ENCODE results near the gene WNT3. TPM values are rescaled to one million over a fixed set of nuclear protein-coding genes. Genes with fewer than 3 reads are reported as not detected.
A peak's percentile ranks its signal among the peaks of the same experiment; 100 is the strongest.

WNT3 gene
- polyA plus RNA-seq, 2 of the 4 experiments (the other 2 are of a cell fraction): 8.3 to 10.8 TPM

- DNase-seq (ENCODE audit: low read depth in 1 of 2, low spot score in 1 of 2): no peak
- POLR2A ChIA-PET: no interaction called here
- ATAC-seq: no peak
- H3K9me3 ChIP-seq: no peaks in the 10 kb centered on the region
- 93% methylated on average over 1 of the region's 1 CpG for WGBS (ENCODE audit: missing lambda C conversion rate)
- TF ChIP-seq ESRRA (IDR thresholded peaks at IDR 0.05; ENCODE audit: borderline replicate concordance, low read length): no peak
- H3K4me3 ChIP-seq: no peak overlapping the region
- peak; percentile 13 for FAIRE-seq
- no peak overlapping the region for H3K27ac ChIP-seq
- H3K4me2 ChIP-seq: no peak overlapping the region
- H3K4me1 ChIP-seq: peaks cover 16% of the 10 kb centered on the region; the same call in 2 of the 3 replicates
- CTCF ChIA-PET: no interaction called here
These were observed 84.5 kb downstream of the WNT3 start for GRCh38 chr17:46733837-46734475.

- ChIA-PET POLR2A (no interaction called here), CTCF (no interaction called here)
- H3K4me2 ChIP-seq: no peak overlapping the region
- 0 out of 6 replicates have a peak overlapping the region, but pooled peaks of 1 of the 2 experiments have one; percentile 4 for H3K27ac ChIP-seq
- no peaks in the 10 kb centered on the region for H3K9me3 ChIP-seq
- DNase-seq (ENCODE audit: low read depth in 1 of 2, low spot score in 1 of 2) (no peak), FAIRE-seq (no peak), ATAC-seq (no peak)
- H3K4me3 ChIP-seq: no peak overlapping the region
- no peak for TF ChIP-seq RNF2 (IDR thresholded peaks at IDR 0.05; ENCODE audit: borderline replicate concordance, low read depth)
- TF ChIP-seq BHLHE40 (IDR thresholded peaks at IDR 0.05; ENCODE audit: low read depth, low read length): no peak
- no peak for TF ChIP-seq MAFK (IDR thresholded peaks at IDR 0.05; ENCODE audit: partially characterized antibody)
- no peak for TF ChIP-seq PHF8 (IDR thresholded peaks at IDR 0.05; ENCODE audit: borderline replicate concordance, low read depth)
- no peak for TF ChIP-seq TP53 (CRISPR knock-in tag; IDR thresholded peaks at IDR 0.05)
- no peak for TF ChIP-seq HOXA7 (CRISPR knock-in tag; IDR thresholded peaks at IDR 0.05)
- no peak for TF ChIP-seq CHD2 (IDR thresholded peaks at IDR 0.05; ENCODE audit: low read length, partially characterized antibody)
- TF ChIP-seq POLR2AphosphoS2 (conservative IDR thresholded peaks at IDR 0.05; ENCODE audit: low read length): no peak
- TF ChIP-seq RFX5 (IDR thresholded peaks at IDR 0.05): no peak
- TF ChIP-seq PBX3 (IDR thresholded peaks at IDR 0.05): no peak
- no peak for TF ChIP-seq FOXS1 (CRISPR knock-in tag; IDR thresholded peaks at IDR 0.05)
- no peak for TF ChIP-seq ATOH8 (CRISPR knock-in tag; IDR thresholded peaks at IDR 0.05; ENCODE audit: low read depth)
- TF ChIP-seq MAX (IDR thresholded peaks at IDR 0.05): no peak
- 92% methylated on average over 7 of the region's 7 CpGs for WGBS (ENCODE audit: missing lambda C conversion rate)
- peaks cover 20% of the 10 kb centered on the region; the same call in 2 of the 3 replicates for H3K4me1 ChIP-seq
These were observed 85.6 kb downstream of the WNT3 start for GRCh38 chr17:46732754-46733398.

- no peak for FAIRE-seq
These were observed 86.3 kb downstream of the WNT3 start for GRCh38 chr17:46732160-46732559.

More at GRCh38 chr17:46732160-46732559, 86.3 kb downstream of the WNT3 start:
- H3K4me1 ChIP-seq: peaks cover 27% of the 10 kb centered on the region; the same call in 2 of the 3 replicates
- 73% methylated on average over 1 of the region's 1 CpG for WGBS (ENCODE audit: missing lambda C conversion rate)
- ChIA-PET CTCF (interaction anchor here (1.2 kb wide), 1 partner anchor 11 kb away, joined by 3 read pairs; no protein-coding TSS in a partner anchor), POLR2A (no interaction called here)
- H3K9me3 ChIP-seq: no peaks in the 10 kb centered on the region
- no peak overlapping the region for H3K4me2 ChIP-seq
- ATAC-seq (no peak), DNase-seq (ENCODE audit: low read depth in 1 of 2, low spot score in 1 of 2) (no peak)
- no peak overlapping the region for H3K4me3 ChIP-seq
- no peak overlapping the region for H3K27ac ChIP-seq
- no peak for TF ChIP-seq ELK1 (IDR thresholded peaks at IDR 0.05; ENCODE audit: low read depth, low read length)
- no peak for TF ChIP-seq KDM1A (IDR thresholded peaks at IDR 0.05; ENCODE audit: low read depth)
- TF ChIP-seq RAD21 (conservative IDR thresholded peaks at IDR 0.05 in 1 of 2, IDR thresholded peaks at IDR 0.05 in 1 of 2): no peak
- no peak for TF ChIP-seq ZC3H11A (IDR thresholded peaks at IDR 0.05)
- TF ChIP-seq RNF2 (IDR thresholded peaks at IDR 0.05; ENCODE audit: borderline replicate concordance, low read depth): no peak
- no peak for TF ChIP-seq FOSL2 (IDR thresholded peaks at IDR 0.05)
- TF ChIP-seq FOSL2 (CRISPR knock-in tag; IDR thresholded peaks at IDR 0.05): no peak
- TF ChIP-seq POLR2A (IDR thresholded peaks at IDR 0.05; ENCODE audit: low read length): no peak
- no peak for TF ChIP-seq POLR2AphosphoS2 (conservative IDR thresholded peaks at IDR 0.05; ENCODE audit: low read length)
- no peak for TF ChIP-seq EHF (CRISPR knock-in tag; IDR thresholded peaks at IDR 0.05)
- TF ChIP-seq TP53 (CRISPR knock-in tag; IDR thresholded peaks at IDR 0.05): no peak
- no peak for TF ChIP-seq HOXA7 (CRISPR knock-in tag; IDR thresholded peaks at IDR 0.05)
- TF ChIP-seq HES2 (IDR thresholded peaks at IDR 0.05): no peak
- no peak for TF ChIP-seq CEBPB (IDR thresholded peaks at IDR 0.05)
- TF ChIP-seq SMC3 (IDR thresholded peaks at IDR 0.05): no peak
- TF ChIP-seq JUN (IDR thresholded peaks at IDR 0.05): no peak
- TF ChIP-seq HOXB5 (CRISPR knock-in tag; IDR thresholded peaks at IDR 0.05): no peak
- TF ChIP-seq SREBF2 (IDR thresholded peaks at IDR 0.05): no peak
- TF ChIP-seq CBX2 (IDR thresholded peaks at IDR 0.05; ENCODE audit: borderline replicate concordance, low read depth): no peak

Data from A549 (cell line).